ENCODE measurements around the gene CASP4.

CASP4 gene

GRCh38 chr11:104968355-104968855 lies at the start of gene CASP4:
Gene CASP4, minus strand, starts transcription at chr11:104968574. Its CDS starts 49 bp downstream, at chr11:104968525.
- Histone ChIP-seq H3K4me1 (ENCODE audit: control insufficient read depth, insufficient read depth, low read length) (no peaks in the 10 kb centered on the region), H3K27ac (ENCODE audit: extremely low read depth, low read depth, low read length) (no peak within 1 kb of the TSS), H3K36me3 (ENCODE audit: control insufficient read depth in 2 of 2, insufficient read depth in 1 of 2, low read length in 2 of 2) (no peaks in the 10 kb centered on the region), H3K4me3 (ENCODE audit: low read depth, low read length) (peak within 1 kb of the TSS; percentile 38), H3K9me3 (ENCODE audit: control insufficient read depth, insufficient read depth, low read depth, low read length) (no peaks in the 10 kb centered on the region)
- TF ChIP-seq ZNF660 (tag by site-specific recombination; IDR thresholded peaks at IDR 0.05) = no peak
- no peak for TF ChIP-seq ZNF398 (tag by site-specific recombination; IDR thresholded peaks at IDR 0.05)
- POLR2A ChIA-PET = no interaction called here
- CTCF ChIA-PET = no interaction called here

DNA sequence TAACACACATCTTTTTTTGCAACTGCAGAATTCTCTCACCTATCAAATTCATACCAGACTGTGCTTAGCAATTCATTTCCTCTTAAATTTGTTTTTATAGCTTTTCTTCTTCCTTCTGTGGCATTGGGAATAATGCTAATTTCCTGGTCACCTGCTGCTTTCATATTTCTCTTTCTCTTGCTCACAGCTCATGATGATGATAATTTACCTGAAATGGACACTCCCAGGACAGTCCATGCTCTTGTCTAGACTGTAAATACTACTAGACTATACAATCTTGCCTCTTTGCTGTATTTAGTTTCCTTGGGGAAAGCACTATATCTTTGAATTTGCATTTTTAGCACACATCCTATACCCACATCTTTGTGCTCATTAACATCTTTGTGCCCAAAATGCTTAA lies 39.1 kb upstream of the CASP4 start:
- Histone ChIP-seq H3K9me3 (ENCODE audit: control insufficient read depth, insufficient read depth, low read depth, low read length) (no peaks in the 10 kb centered on the region), H3K4me1 (ENCODE audit: control insufficient read depth, insufficient read depth, low read length) (no peaks in the 10 kb centered on the region), H3K4me3 (ENCODE audit: low read depth, low read length) (no peak overlapping the region), H3K36me3 (ENCODE audit: control insufficient read depth in 2 of 2, insufficient read depth in 1 of 2, low read length in 2 of 2) (no peaks in the 10 kb centered on the region), H3K27ac (ENCODE audit: extremely low read depth, low read depth, low read length) (no peak overlapping the region)
- CTCF ChIA-PET = interaction anchor here (0.7 kb wide), 1 partner anchor 212 kb away, joined by 4 read pairs; no protein-coding TSS in a partner anchor
- TF ChIP-seq ZNF449 (tag by site-specific recombination; IDR thresholded peaks at IDR 0.05) (no peak), ZSCAN16 (tag by site-specific recombination; IDR thresholded peaks at IDR 0.05) (no peak), ZNF530 (tag by site-specific recombination; IDR thresholded peaks at IDR 0.05; ENCODE audit: low read depth) (no peak), ZBTB21 (tag by site-specific recombination; IDR thresholded peaks at IDR 0.05) (no peak), ZNF623 (tag by site-specific recombination; IDR thresholded peaks at IDR 0.05) (no peak), ZNF514 (tag by site-specific recombination; IDR thresholded peaks at IDR 0.05) (no peak), ZNF624 (tag by site-specific recombination; IDR thresholded peaks at IDR 0.05) (no peak), KLF1 (tag by site-specific recombination; IDR thresholded peaks at IDR 0.05) (no peak), ZNF404 (tag by site-specific recombination; IDR thresholded peaks at IDR 0.05) (no peak), ZNF362 (tag by site-specific recombination; IDR thresholded peaks at IDR 0.05) (no peak), ZNF701 (tag by site-specific recombination; IDR thresholded peaks at IDR 0.05) (no peak), ZFHX2 (tag by site-specific recombination; conservative IDR thresholded peaks at IDR 0.05) (no peak), RBAK (tag by site-specific recombination; IDR thresholded peaks at IDR 0.05) (no peak), ZNF580 (tag by site-specific recombination; IDR thresholded peaks at IDR 0.05) (no peak), ZNF48 (tag by site-specific recombination; IDR thresholded peaks at IDR 0.05) (no peak)
- TF ChIP-seq, protein P1, sequence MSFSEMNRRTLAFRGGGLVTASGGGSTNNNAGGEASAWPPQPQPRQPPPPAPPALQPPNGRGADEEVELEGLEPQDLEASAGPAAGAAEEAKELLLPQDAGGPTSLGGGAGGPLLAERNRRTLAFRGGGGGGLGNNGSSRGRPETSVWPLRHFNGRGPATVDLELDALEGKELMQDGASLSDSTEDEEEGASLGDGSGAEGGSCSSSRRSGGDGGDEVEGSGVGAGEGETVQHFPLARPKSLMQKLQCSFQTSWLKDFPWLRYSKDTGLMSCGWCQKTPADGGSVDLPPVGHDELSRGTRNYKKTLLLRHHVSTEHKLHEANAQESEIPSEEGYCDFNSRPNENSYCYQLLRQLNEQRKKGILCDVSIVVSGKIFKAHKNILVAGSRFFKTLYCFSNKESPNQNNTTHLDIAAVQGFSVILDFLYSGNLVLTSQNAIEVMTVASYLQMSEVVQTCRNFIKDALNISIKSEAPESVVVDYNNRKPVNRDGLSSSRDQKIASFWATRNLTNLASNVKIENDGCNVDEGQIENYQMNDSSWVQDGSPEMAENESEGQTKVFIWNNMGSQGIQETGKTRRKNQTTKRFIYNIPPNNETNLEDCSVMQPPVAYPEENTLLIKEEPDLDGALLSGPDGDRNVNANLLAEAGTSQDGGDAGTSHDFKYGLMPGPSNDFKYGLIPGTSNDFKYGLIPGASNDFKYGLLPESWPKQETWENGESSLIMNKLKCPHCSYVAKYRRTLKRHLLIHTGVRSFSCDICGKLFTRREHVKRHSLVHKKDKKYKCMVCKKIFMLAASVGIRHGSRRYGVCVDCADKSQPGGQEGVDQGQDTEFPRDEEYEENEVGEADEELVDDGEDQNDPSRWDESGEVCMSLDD (tag by site-specific recombination; IDR thresholded peaks at IDR 0.05) = no peak
- TF ChIP-seq, protein P2, sequence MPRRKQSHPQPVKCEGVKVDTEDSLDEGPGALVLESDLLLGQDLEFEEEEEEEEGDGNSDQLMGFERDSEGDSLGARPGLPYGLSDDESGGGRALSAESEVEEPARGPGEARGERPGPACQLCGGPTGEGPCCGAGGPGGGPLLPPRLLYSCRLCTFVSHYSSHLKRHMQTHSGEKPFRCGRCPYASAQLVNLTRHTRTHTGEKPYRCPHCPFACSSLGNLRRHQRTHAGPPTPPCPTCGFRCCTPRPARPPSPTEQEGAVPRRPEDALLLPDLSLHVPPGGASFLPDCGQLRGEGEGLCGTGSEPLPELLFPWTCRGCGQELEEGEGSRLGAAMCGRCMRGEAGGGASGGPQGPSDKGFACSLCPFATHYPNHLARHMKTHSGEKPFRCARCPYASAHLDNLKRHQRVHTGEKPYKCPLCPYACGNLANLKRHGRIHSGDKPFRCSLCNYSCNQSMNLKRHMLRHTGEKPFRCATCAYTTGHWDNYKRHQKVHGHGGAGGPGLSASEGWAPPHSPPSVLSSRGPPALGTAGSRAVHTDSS (tag by site-specific recombination; IDR thresholded peaks at IDR 0.05) = no peak
- TF ChIP-seq, protein P3, sequence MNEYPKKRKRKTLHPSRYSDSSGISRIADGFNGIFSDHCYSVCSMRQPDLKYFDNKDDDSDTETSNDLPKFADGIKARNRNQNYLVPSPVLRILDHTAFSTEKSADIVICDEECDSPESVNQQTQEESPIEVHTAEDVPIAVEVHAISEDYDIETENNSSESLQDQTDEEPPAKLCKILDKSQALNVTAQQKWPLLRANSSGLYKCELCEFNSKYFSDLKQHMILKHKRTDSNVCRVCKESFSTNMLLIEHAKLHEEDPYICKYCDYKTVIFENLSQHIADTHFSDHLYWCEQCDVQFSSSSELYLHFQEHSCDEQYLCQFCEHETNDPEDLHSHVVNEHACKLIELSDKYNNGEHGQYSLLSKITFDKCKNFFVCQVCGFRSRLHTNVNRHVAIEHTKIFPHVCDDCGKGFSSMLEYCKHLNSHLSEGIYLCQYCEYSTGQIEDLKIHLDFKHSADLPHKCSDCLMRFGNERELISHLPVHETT (tag by site-specific recombination; IDR thresholded peaks at IDR 0.05) = no peak
- POLR2A ChIA-PET = no interaction called here

Measured in HEK293 (cell line).